ENCODE data around the gene SLC6A17.

Gene SLC6A17

GRCh38 chr1:110228381-110228780 lies 78.1 kb downstream of the SLC6A17 start:
- Histone ChIP-seq H3K9ac (no peak overlapping the region), H3K4me3 (ENCODE audit: low read depth, low read length) (no peak overlapping the region), H3K27me3 (ENCODE audit: control insufficient read depth, insufficient read depth, low read length) (no peaks in the 10 kb centered on the region), H2AFZ (no peak overlapping the region), H3K4me1 (no peaks in the 10 kb centered on the region), H3K27ac (no peak overlapping the region), H3K4me2 (ENCODE audit: low read length) (no peak overlapping the region), H3K79me2 (no peaks in the 10 kb centered on the region), H3K36me3 (ENCODE audit: control insufficient read depth, insufficient read depth, low read length) (no peaks in the 10 kb centered on the region), H3K9me3 (ENCODE audit: control insufficient read depth, low read length) (no peaks in the 10 kb centered on the region)
- TF ChIP-seq CTCF (IDR thresholded peaks at IDR 0.05) = no peak

- Histone ChIP-seq H3K9me3 (ENCODE audit: control insufficient read depth, low read length) (no peaks in the 10 kb centered on the region), H3K4me1 (no peaks in the 10 kb centered on the region), H3K27ac (no peak overlapping the region), H2AFZ (no peak overlapping the region), H3K36me3 (ENCODE audit: control insufficient read depth, insufficient read depth, low read length) (no peaks in the 10 kb centered on the region), H3K4me2 (ENCODE audit: low read length) (no peak overlapping the region), H3K79me2 (no peaks in the 10 kb centered on the region), H3K27me3 (ENCODE audit: control insufficient read depth, insufficient read depth, low read length) (no peaks in the 10 kb centered on the region), H3K9ac (no peak overlapping the region), H3K4me3 (ENCODE audit: low read depth, low read length) (no peak overlapping the region)
- no peak for TF ChIP-seq CTCF (IDR thresholded peaks at IDR 0.05)
Measured at GRCh38 chr1:110228869-110229268, 78.6 kb downstream of the SLC6A17 start.

GRCh38 chr1:110229348-110230001 lies 79.2 kb downstream of the SLC6A17 start:
- Histone ChIP-seq H3K79me2 (no peaks in the 10 kb centered on the region), H3K36me3 (ENCODE audit: control insufficient read depth, insufficient read depth, low read length) (no peaks in the 10 kb centered on the region), H3K4me3 (ENCODE audit: low read depth, low read length) (no peak overlapping the region), H3K4me1 (no peaks in the 10 kb centered on the region), H2AFZ (no peak overlapping the region), H3K9me3 (ENCODE audit: control insufficient read depth, low read length) (no peaks in the 10 kb centered on the region), H3K27me3 (ENCODE audit: control insufficient read depth, insufficient read depth, low read length) (no peaks in the 10 kb centered on the region), H3K9ac (no peak overlapping the region), H3K4me2 (ENCODE audit: low read length) (no peak overlapping the region), H3K27ac (no peak overlapping the region)
- no peak for TF ChIP-seq CTCF (IDR thresholded peaks at IDR 0.05)

- Histone ChIP-seq H3K9ac (no peak overlapping the region), H3K36me3 (ENCODE audit: control insufficient read depth, insufficient read depth, low read length) (no peaks in the 10 kb centered on the region)
Measured at GRCh38 chr1:110230381-110231199, 80.3 kb downstream of the SLC6A17 start.

More at GRCh38 chr1:110230381-110231199, 80.3 kb downstream of the SLC6A17 start:
- no peak for TF ChIP-seq CTCF (IDR thresholded peaks at IDR 0.05)
- H3K27me3 ChIP-seq (ENCODE audit: control insufficient read depth, insufficient read depth, low read length) = no peaks in the 10 kb centered on the region
- no peak overlapping the region for H3K27ac ChIP-seq
- H3K79me2 ChIP-seq = no peaks in the 10 kb centered on the region
- H3K9me3 ChIP-seq (ENCODE audit: control insufficient read depth, low read length) = no peaks in the 10 kb centered on the region
- H3K4me1 ChIP-seq = no peaks in the 10 kb centered on the region
- H3K4me3 ChIP-seq (ENCODE audit: low read depth, low read length) = no peak overlapping the region
- H3K4me2 ChIP-seq (ENCODE audit: low read length) = no peak overlapping the region
- H2AFZ ChIP-seq = no peak overlapping the region
